CD4-positive, alpha-beta T cell treated with Interleukin-6 for 4 hours (primary cell): ENCODE data around the gene DOCK8.
"Not testable (repeated sequence)": the region's sequence is repeated elsewhere in the genome, so short reads cannot be mapped to it uniquely, and the experiment has no call there.

ENCODE experiments used
- DNase-seq: peaks from one replicate; pipeline ENCODE4 v3.0.0-alpha.2; 2020; ENCODE audit warnings: mixed read lengths

The DOCK8 gene

GRCh38 chr9:214648-215493 is at the start of gene DOCK8:
TSS of gene DOCK8 (plus strand) at chr9:214865. CDS start at chr9:214977, 112 bp downstream.
- DNase-seq, result peak; percentile 68

- DNase-seq, result not testable (repeated sequence)
Measured at GRCh38 chr9:169757-170156, 44.9 kb upstream of the DOCK8 start.

GRCh38 chr9:178140-178825 is 36.4 kb upstream of the DOCK8 start:
- not testable (repeated sequence) for DNase-seq

GRCh38 chr9:178970-179383 is 35.7 kb upstream of the DOCK8 start, which contains the start of gene ZNG1A:
TSS of gene ZNG1A (minus strand) at chr9:179056. CDS start at chr9:178969, 87 bp downstream.
- DNase-seq, result peak; percentile 84

- DNase-seq, result not testable (repeated sequence)
Measured at GRCh38 chr9:199601-200000, 15.1 kb upstream of the DOCK8 start.

GRCh38 chr9:206481-206880 is 8.2 kb upstream of the DOCK8 start:
- no peak for DNase-seq

- no peak for DNase-seq
Measured at GRCh38 chr9:209143-209758, 5.4 kb upstream of the DOCK8 start.

GRCh38 chr9:211036-211435 is 3.6 kb upstream of the DOCK8 start:
- DNase-seq, result no peak

DNA sequence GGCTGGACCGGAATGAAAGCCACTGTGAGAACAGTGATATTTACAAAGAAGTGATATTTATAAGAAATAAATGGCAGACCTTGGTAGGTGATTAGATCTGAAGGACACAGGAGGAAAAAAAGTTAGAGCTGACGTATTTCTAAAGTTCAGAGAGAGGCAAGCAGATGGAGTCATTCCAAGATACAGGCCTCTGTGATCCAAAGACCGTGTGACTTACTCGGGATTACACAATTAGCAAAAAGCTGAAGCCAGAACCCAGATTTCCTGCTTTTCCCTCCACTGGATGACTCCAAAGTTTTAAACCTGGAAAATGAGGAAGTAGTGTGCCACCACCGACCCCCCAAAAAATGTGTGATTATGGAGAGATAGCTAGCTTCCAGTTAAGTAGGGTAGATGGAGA is 3.1 kb upstream of the DOCK8 start:
- DNase-seq, result no peak

GRCh38 chr9:212297-212696 is 2.4 kb upstream of the DOCK8 start:
- DNase-seq, result no peak

DNA sequence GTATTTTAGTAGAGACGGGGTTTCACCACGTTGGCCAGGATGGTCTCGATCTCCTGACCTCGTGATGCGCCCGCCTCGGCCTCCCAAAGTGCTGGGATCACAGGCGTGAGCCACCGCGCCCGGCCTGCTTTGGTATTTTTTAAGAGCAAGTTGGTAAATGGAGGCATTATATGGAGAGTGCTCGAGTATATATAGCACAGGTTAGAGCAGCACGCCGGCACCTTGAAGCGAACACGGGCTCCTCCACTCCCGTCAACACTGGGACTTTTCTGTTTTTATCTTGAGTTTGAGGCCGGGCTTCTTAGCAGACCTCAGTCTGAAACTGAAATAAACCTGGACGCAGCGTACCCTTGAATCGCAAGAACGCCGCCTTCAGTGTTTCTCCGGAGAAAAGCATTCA is 764 bp upstream of the DOCK8 start:
- DNase-seq, result not testable (repeated sequence)

DNA sequence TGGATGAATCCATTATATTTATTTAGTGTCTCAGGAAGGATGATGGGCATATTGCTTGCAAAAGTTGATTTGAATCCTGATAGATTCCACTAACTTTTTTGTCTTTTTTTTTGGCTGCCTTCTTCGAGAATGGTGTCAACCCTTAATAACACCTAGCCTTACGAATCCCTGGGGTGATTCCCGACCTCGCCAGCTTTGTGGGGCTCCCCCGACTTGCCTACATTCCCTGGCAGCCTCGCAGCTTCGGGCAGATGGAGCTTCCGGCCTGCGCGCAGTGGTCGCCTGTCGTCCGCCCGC is 366 bp upstream of the DOCK8 start:
- DNase-seq, result no peak

- no peak for DNase-seq
Measured at GRCh38 chr9:215631-216155, 1.0 kb downstream of the DOCK8 start.

- DNase-seq, result no peak
Measured at GRCh38 chr9:216866-217265, 2.2 kb downstream of the DOCK8 start.

DNA sequence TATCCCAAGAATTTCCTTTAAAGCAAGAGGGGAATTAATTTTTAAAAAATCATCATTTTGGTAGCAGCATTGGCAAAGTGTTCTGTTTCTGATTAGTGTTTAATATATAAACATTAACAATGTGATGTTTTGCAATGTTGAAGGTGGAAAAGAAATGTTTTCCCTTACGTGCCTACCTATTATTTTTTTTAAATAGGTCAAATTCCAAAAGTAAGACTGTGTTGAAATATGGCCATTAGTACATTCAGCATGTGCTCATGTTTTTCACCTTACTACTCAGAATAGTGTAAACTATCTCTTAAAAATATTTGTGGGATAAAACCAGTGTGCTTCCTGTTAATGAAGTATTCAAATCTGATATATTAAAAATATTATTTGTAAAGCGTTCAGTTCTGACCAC is 3.3 kb downstream of the DOCK8 start:
- DNase-seq, result no peak

GRCh38 chr9:219036-219435 is 4.4 kb downstream of the DOCK8 start:
- not testable (repeated sequence) for DNase-seq

- no peak for DNase-seq
Measured at GRCh38 chr9:219670-220365, 5.2 kb downstream of the DOCK8 start.

GRCh38 chr9:221989-222776 is 7.5 kb downstream of the DOCK8 start:
- no peak for DNase-seq

DNA sequence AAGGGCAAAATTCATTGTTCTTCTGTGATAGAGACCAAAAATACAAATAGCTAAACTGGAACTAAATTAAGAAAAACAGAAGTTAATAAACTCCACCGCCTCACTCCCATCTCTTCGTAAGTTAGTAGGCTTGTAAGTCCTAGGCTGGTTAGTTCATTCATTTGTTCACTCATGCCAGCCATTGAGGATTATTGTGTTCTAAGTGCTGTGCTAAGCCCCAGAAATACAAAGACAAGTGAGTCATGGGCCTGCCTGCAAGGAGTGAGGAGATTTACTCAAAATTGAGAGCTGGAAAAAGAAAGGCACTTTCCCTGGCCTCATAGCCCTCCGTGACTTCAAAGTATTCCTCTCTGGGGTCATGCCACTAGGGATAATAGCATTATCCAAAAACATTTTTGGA is 8.5 kb downstream of the DOCK8 start:
- DNase-seq, result no peak

- DNase-seq, result no peak
Measured at GRCh38 chr9:224026-224425, 9.4 kb downstream of the DOCK8 start.

- no peak for DNase-seq
Measured at GRCh38 chr9:224582-225520, 10.2 kb downstream of the DOCK8 start.
